ENCODE measurements around the gene HSPA4L. TPM values are rescaled to one million over a fixed set of nuclear protein-coding genes. Genes with fewer than 3 reads are reported as not detected.

Gene HSPA4L
- total and polyA plus RNA-seq, 2 of the 4 experiments (the other 2 are of a cell fraction) = 0.84 to 2.3 TPM

DNA sequence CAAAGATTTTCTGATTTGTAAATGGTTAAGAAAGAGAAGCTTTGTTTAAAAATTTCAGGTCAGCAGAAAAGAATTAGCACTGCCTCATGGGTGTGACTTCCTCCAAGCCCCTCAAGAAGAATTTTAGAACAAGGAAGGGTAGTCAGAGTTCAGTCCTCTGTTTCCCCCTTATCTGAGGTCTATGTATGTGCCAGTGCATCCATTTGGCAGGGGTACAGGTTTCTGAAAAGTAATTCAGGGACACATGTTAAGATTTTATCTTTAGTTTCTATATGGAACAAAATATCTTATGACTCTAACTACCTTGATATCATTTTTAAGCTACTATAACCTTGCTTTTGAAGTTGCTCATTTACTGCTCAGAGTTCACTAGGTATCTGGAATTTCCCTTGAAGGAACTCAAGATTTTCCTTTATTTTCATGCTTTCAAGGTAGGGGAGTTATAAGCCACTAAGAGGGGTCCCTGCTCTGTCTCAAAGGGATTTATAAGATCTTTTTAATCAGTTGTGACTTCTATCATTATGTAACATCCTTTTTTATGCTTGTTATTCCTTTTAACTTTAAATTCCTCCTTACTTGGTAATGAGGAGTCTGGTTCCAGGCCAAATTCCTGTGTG, 74.2 kb downstream of the HSPA4L start:
- Histone ChIP-seq H4K20me1 (ENCODE audit: insufficient read depth, low read length) (no peaks in the 10 kb centered on the region), H3K56ac (ENCODE audit: extremely low read depth, insufficient read depth, low read length) (no peak overlapping the region), H3K4ac (ENCODE audit: low read depth, low read length) (no peak overlapping the region), H3K4me3 (ENCODE audit: insufficient read depth, low read depth, low read length) (no peak overlapping the region), H2AK5ac (ENCODE audit: low read depth, low read length) (no peak overlapping the region), H4K8ac (ENCODE audit: low read depth in 2 of 2, low read length in 2 of 2) (no peak overlapping the region), H4K5ac (ENCODE audit: low read depth, low read length) (no peak overlapping the region), H3K9me1 (ENCODE audit: insufficient read depth, low read length) (peaks cover 4% of the 10 kb centered on the region; the same call in 1 of the 2 replicates), H3K18ac (ENCODE audit: low read depth, low read length) (no peak overlapping the region), H3K14ac (replicated peaks; ENCODE audit: low read depth, low read length) (no peak overlapping the region), H2BK120ac (ENCODE audit: low read depth, low read length) (no peak overlapping the region), H2BK15ac (ENCODE audit: low read depth, low read length) (no peak overlapping the region), H3K4me2 (ENCODE audit: low read depth, low read length) (no peak overlapping the region), H3K36me3 (ENCODE audit: control insufficient read depth, insufficient read depth, low read length) (no peaks in the 10 kb centered on the region), H3K27me3 (ENCODE audit: control insufficient read depth, insufficient read depth, low read length) (no peaks in the 10 kb centered on the region), H2BK20ac (ENCODE audit: low read depth, low read length) (no peak overlapping the region), H4K91ac (ENCODE audit: insufficient read depth, low read depth, low read length) (no peak overlapping the region), H3K9me3 (ENCODE audit: control insufficient read depth, insufficient read depth, low read length) (no peaks in the 10 kb centered on the region), H3K23ac (ENCODE audit: low read depth, low read length) (no peak overlapping the region), H3K9ac (ENCODE audit: low read depth, low read length) (no peak overlapping the region), H2AFZ (replicated peaks; ENCODE audit: low read length, poor library complexity) (no peak overlapping the region), H2BK5ac (ENCODE audit: low read depth, low read length, poor library complexity, severe bottlenecking) (no peak overlapping the region), H3K79me1 (ENCODE audit: low read depth in 1 of 2, low read length in 2 of 2) (peaks cover 3 to 4% of the 10 kb centered on the region in 2 experiments; a peak in 2 of 4 replicates), H3K27ac (ENCODE audit: insufficient read depth, low read length) (no peak overlapping the region), H2AK9ac (replicated peaks; ENCODE audit: low read depth, low read length, poor library complexity) (no peak overlapping the region), H3K4me1 (ENCODE audit: control insufficient read depth, insufficient read depth, low read length) (peaks cover 6% of the 10 kb centered on the region)
- TF ChIP-seq RCOR1 (IDR thresholded peaks at IDR 0.05; ENCODE audit: insufficient replicate concordance, low read length) (no peak), RFX5 (IDR thresholded peaks at IDR 0.05; ENCODE audit: low read depth, low read length) (no peak), MAZ (IDR thresholded peaks at IDR 0.05; ENCODE audit: borderline replicate concordance, low read depth, low read length) (no peak), POLR2A (IDR thresholded peaks at IDR 0.05; ENCODE audit: low read depth, low read length) (no peak), NFE2L2 (IDR thresholded peaks at IDR 0.05; ENCODE audit: low read depth, low read length) (no peak), BHLHE40 (IDR thresholded peaks at IDR 0.05; ENCODE audit: low read depth, low read length) (no peak), CHD1 (IDR thresholded peaks at IDR 0.05; ENCODE audit: low read depth, low read length) (no peak), CEBPB (IDR thresholded peaks at IDR 0.05; ENCODE audit: low read depth, low read length) (no peak), MXI1 (IDR thresholded peaks at IDR 0.05; ENCODE audit: borderline replicate concordance, low read depth, low read length) (no peak), FOS (IDR thresholded peaks at IDR 0.05; ENCODE audit: low read depth, low read length) (no peak), MAFK (IDR thresholded peaks at IDR 0.05; ENCODE audit: low read depth, low read length) (no peak), SMC3 (IDR thresholded peaks at IDR 0.05; ENCODE audit: low read depth, low read length) (no peak)
- TF ChIP-seq, protein P1, sequence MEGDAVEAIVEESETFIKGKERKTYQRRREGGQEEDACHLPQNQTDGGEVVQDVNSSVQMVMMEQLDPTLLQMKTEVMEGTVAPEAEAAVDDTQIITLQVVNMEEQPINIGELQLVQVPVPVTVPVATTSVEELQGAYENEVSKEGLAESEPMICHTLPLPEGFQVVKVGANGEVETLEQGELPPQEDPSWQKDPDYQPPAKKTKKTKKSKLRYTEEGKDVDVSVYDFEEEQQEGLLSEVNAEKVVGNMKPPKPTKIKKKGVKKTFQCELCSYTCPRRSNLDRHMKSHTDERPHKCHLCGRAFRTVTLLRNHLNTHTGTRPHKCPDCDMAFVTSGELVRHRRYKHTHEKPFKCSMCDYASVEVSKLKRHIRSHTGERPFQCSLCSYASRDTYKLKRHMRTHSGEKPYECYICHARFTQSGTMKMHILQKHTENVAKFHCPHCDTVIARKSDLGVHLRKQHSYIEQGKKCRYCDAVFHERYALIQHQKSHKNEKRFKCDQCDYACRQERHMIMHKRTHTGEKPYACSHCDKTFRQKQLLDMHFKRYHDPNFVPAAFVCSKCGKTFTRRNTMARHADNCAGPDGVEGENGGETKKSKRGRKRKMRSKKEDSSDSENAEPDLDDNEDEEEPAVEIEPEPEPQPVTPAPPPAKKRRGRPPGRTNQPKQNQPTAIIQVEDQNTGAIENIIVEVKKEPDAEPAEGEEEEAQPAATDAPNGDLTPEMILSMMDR (conservative IDR thresholded peaks at IDR 0.05; ENCODE audit: low read depth, low read length) = no peak
- TF ChIP-seq, protein P2, sequence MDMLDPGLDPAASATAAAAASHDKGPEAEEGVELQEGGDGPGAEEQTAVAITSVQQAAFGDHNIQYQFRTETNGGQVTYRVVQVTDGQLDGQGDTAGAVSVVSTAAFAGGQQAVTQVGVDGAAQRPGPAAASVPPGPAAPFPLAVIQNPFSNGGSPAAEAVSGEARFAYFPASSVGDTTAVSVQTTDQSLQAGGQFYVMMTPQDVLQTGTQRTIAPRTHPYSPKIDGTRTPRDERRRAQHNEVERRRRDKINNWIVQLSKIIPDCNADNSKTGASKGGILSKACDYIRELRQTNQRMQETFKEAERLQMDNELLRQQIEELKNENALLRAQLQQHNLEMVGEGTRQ (IDR thresholded peaks at IDR 0.05; ENCODE audit: low read depth, low read length) = no peak
- TF ChIP-seq, protein P3, sequence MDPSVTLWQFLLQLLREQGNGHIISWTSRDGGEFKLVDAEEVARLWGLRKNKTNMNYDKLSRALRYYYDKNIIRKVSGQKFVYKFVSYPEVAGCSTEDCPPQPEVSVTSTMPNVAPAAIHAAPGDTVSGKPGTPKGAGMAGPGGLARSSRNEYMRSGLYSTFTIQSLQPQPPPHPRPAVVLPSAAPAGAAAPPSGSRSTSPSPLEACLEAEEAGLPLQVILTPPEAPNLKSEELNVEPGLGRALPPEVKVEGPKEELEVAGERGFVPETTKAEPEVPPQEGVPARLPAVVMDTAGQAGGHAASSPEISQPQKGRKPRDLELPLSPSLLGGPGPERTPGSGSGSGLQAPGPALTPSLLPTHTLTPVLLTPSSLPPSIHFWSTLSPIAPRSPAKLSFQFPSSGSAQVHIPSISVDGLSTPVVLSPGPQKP (IDR thresholded peaks at IDR 0.05; ENCODE audit: borderline replicate concordance, low read depth, low read length) = no peak
- ChIA-PET CTCF (interaction anchor here (0.6 kb wide), 1 partner anchor 13 kb away, joined by 3 read pairs; no protein-coding TSS in a partner anchor), POLR2A (ENCODE audit: unreplicated experiment) (no interaction called here)
- no TSS peak for BruUV-seq (replicated peaks)
- DNase-seq (no peak), ATAC-seq (ENCODE audit: low read depth) (peak; percentile 14; the same call in 1 of the 2 replicates)
- intact Hi-C loops (cut with micrococcal nuclease) (no loop called here), in situ Hi-C loops (cut with MboI; ENCODE audit: low sequenced_read_pairs) (no loop called here), dilution Hi-C loops (cut with HindIII; ENCODE audit: low sequenced_read_pairs, unreplicated experiment) (no loop called here)
